Brain microvascular endothelial cell (primary cell): ENCODE measurements around the gene SKIDA1.

ENCODE experiments used
- DNase-seq: peaks from one replicate; pipeline ENCODE4 v3.0.0-alpha.2; 2020
- H3K27ac ChIP-seq: fragments of 250-450 bp; sonication (Bioruptor Pico); 2 replicates; pipeline ENCODE4 v1.5.1; 2020; ENCODE audit warnings: mild to moderate bottlenecking, moderate library complexity
- H3K27me3 ChIP-seq: fragments of 250-450 bp; sonication (Bioruptor Pico); replicated peaks from 2 replicates; pipeline ENCODE4 v1.5.1; 2020; ENCODE audit warnings: mild to moderate bottlenecking
- H3K36me3 ChIP-seq: fragments of 250-450 bp; sonication (Bioruptor Pico); replicated peaks from 2 replicates; pipeline ENCODE4 v1.5.1; 2020; ENCODE audit warnings: mild to moderate bottlenecking
- H3K4me3 ChIP-seq: 2 replicates; pipeline ENCODE4 v1.5.1; 2011; ENCODE audit warnings: low read depth, mild to moderate bottlenecking, control low read depth, low read length, moderate library complexity
- CTCF ChIP-seq: IDR thresholded peaks from 2 replicates; pipeline ENCODE4 v1.5.1; 2011; ENCODE audit warnings: low read depth, mild to moderate bottlenecking, moderate library complexity, low read length, control low read depth, inconsistent platforms; ENCODE audit errors: missing control alignments
- in situ Hi-C: cut with HindIII; loops from 2 replicates; pipeline ENCODE4 v1.10.0; 2017; ENCODE audit warnings: low sequenced_read_pairs, low pct_ligation_motif_present

Gene SKIDA1

GRCh38 chr10:21501731-21502347, 23.6 kb downstream of the SKIDA1 start:
- TF ChIP-seq CTCF, result peak; percentile 12
- no peak overlapping the region for H3K4me3 ChIP-seq
- no peak for DNase-seq
- no peak overlapping the region for H3K27ac ChIP-seq
- H3K27me3 ChIP-seq, result no peaks in the 10 kb centered on the region
- H3K36me3 ChIP-seq, result no peaks in the 10 kb centered on the region
- in situ Hi-C loops, result loop anchor here (25.0 kb wide), 2 partner anchors 215 to 435 kb away; no protein-coding TSS in a partner anchor

GRCh38 chr10:21501091-21501490, 24.4 kb downstream of the SKIDA1 start:
- H3K4me3 ChIP-seq, result no peak overlapping the region
- TF ChIP-seq CTCF, result no peak
- DNase-seq, result no peak
- in situ Hi-C loops, result loop anchor here (25.0 kb wide), 2 partner anchors 214 to 436 kb away; no protein-coding TSS in a partner anchor
- H3K27me3 ChIP-seq, result no peaks in the 10 kb centered on the region
- no peaks in the 10 kb centered on the region for H3K36me3 ChIP-seq
- H3K27ac ChIP-seq, result no peak overlapping the region

DNA sequence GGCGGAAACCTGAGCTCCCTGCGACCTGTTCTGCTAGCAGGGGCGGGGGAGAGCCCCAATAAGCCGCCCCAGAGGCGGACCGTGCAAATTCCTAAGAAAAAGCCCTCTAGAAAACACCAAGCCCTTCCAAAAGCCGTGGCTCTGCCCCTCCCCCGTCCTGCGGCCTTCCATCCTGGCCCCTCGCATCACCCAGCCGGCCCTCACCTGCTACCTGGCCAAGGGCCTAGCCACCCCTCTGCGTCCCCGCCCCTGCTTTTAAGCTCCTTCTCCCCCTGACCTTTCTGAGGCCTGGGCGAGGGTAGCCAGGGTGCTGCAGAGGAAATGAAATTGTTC, 24.9 kb downstream of the SKIDA1 start:
- TF ChIP-seq CTCF, result no peak
- Histone ChIP-seq H3K4me3 (peak overlapping the region; percentile 44), H3K27me3 (no peaks in the 10 kb centered on the region), H3K27ac (no peak overlapping the region), H3K36me3 (no peaks in the 10 kb centered on the region)
- DNase-seq, result no peak
- in situ Hi-C loops, result loop anchor here (25.0 kb wide), 2 partner anchors 213 to 437 kb away; no protein-coding TSS in a partner anchor

- no peak for DNase-seq
- H3K27me3 ChIP-seq, result no peaks in the 10 kb centered on the region
Observed at GRCh38 chr10:21499701-21500577, 25.5 kb downstream of the SKIDA1 start.

DNA sequence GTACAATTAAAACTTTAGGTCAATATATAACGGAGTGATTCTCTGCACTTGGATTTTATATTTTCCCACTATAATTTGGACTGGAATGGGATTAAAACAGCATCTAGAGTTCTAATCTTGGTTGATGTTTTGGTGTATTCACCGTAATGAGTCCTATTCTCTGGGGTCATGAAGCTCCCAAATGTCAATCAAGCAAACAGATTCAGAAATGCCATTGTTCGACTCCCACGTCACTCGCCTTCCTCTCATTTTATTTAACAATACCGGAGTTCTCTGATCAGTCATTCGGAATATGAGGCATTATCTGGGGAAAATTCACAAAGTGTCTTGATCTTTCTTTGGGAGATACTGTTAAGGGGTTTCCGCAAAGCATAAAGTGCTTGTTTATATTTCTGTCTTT, 26.5 kb downstream of the SKIDA1 start:
- no peak overlapping the region for H3K4me3 ChIP-seq
- no peak for TF ChIP-seq CTCF
- H3K27me3 ChIP-seq, result no peaks in the 10 kb centered on the region
- H3K36me3 ChIP-seq, result no peaks in the 10 kb centered on the region
- in situ Hi-C loops, result no loop called here
- H3K27ac ChIP-seq, result no peak overlapping the region
- DNase-seq, result no peak

More at GRCh38 chr10:21499701-21500577, 25.5 kb downstream of the SKIDA1 start:
- Histone ChIP-seq H3K4me3 (peak overlapping the region; percentile 44), H3K27ac (no peak overlapping the region), H3K36me3 (no peaks in the 10 kb centered on the region)
- in situ Hi-C loops, result loop anchor here (25.0 kb wide), 2 partner anchors 213 to 437 kb away; no protein-coding TSS in a partner anchor
- TF ChIP-seq CTCF, result peak; percentile 14
